Measurements from ENCODE around the gene KCNJ1.

DNA sequence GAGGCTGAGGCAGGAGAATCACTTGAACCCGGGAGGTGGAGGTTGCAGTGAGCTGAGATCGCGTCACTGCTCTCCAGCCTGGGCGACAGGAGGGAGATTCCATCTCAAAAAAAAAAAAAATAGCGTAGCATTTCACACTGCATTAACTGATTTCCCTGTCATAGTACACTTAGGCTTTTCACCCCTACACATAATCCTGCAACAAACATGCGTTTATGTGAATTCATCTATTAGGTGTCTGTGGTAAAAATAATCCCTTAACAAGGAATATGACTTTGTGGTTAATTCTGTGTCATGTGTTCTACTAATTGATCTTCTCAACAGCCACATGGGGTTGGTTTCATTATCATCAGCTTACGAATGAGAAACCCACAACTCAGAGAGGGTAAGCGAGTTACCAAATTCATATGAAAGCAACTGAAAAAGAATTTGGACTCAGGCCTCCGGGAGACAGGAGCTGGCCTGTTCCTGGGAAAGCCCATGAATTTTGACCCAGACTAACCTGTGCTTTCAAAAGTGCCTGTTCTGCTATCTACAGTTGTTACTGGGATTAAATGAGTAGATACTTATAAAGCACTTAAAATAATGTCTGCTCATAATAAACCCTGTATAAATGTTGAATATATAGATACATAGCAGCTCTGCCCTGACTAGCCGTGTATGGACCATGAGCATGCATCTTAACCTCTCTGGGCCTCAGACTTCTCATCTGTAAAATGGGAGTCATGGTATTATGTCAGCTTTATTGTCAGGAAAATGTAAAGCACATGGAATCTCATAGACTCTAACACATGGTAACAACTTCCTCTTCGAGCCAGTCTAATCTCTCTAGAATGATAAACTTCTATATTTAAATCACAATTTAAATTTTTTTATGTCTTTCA lies 36.6 kb downstream of the KCNJ1 start:
- TF ChIP-seq, protein P1, sequence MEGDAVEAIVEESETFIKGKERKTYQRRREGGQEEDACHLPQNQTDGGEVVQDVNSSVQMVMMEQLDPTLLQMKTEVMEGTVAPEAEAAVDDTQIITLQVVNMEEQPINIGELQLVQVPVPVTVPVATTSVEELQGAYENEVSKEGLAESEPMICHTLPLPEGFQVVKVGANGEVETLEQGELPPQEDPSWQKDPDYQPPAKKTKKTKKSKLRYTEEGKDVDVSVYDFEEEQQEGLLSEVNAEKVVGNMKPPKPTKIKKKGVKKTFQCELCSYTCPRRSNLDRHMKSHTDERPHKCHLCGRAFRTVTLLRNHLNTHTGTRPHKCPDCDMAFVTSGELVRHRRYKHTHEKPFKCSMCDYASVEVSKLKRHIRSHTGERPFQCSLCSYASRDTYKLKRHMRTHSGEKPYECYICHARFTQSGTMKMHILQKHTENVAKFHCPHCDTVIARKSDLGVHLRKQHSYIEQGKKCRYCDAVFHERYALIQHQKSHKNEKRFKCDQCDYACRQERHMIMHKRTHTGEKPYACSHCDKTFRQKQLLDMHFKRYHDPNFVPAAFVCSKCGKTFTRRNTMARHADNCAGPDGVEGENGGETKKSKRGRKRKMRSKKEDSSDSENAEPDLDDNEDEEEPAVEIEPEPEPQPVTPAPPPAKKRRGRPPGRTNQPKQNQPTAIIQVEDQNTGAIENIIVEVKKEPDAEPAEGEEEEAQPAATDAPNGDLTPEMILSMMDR (IDR thresholded peaks at IDR 0.05) = no peak
- no peak for TF ChIP-seq POLR2A (IDR thresholded peaks at IDR 0.05)
